GM19193 (cell line): Measurements from ENCODE around the gene MTOR.

Source experiments
- POLR2A ChIP-seq: IDR thresholded peaks from 4 replicates; pipeline ENCODE4 v1.6.1; 2011; ENCODE audit not compliant: insufficient read depth, insufficient read length; ENCODE audit errors: extremely low read depth

The MTOR gene

DNA sequence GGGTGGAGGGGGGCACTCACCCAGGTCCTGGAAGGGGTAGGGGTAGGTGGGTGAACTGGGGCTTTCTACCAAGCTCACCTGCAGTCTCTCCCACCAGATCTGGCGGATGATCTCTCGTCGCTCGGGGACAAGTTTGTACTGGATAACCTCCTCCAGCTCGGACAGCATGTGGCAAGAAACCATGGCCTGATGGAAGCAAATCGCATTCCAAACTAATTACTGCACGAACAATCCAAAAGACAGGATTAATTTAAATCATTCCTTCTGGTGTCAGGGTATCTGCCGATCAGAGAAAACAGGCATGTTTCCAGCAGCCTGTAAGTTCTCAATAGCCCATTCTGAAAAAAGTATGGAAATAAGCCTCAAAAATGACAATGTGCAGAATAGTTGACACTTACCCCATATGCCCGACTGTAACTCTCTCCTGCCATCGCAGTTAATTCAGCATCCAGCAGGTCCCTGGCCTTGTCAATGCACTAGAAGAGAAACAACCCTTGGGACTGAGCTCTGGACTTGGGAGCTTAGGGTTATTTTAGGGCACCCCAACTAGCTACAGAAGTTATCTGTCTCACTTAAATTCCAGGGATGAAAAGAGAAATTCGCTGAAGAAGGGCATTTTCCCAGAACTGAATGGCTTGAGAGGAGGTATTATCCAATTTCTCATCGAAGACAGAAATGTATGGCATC, 117.6 kb downstream of the MTOR start:
- no peak for TF ChIP-seq POLR2A

DNA sequence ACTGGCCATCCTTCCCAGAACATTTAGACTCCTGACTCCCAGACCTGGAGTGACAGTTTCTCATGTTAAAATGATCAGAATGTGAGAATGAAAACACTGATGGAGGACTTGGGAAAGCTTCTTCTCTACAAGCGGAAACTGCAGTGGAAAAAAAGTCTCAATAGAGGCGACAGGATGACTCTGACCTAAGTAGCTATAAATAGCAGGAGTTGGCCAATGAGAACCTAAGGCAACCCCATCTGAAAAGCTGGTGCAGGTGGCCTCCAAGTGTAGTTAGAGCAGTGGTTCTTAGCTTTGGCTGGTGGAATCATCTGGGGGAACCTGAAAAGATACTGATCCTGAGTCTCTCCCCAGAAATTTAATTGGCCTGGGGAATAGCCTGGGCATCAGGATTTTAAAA, 118.4 kb downstream of the MTOR start:
- TF ChIP-seq POLR2A = no peak

DNA sequence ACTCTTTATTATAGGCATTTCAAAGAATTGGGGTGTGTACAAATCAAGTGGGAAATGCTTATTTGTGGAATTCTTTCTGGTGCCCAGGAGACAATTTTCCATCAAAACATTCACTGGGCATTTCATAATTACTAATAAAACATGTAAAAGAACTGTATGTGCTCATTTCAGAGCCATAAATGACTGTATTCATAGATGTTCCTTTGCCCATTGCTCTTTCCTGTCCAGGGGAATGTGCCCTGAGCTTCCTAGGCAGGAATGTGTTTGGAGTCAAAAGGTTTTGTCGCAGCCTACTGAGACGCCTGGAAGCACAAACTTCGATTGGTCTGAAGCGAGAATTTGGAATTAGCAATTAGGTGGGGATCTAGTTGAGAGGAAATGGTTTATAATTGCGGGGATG, 119.0 kb downstream of the MTOR start:
- no peak for TF ChIP-seq POLR2A

DNA sequence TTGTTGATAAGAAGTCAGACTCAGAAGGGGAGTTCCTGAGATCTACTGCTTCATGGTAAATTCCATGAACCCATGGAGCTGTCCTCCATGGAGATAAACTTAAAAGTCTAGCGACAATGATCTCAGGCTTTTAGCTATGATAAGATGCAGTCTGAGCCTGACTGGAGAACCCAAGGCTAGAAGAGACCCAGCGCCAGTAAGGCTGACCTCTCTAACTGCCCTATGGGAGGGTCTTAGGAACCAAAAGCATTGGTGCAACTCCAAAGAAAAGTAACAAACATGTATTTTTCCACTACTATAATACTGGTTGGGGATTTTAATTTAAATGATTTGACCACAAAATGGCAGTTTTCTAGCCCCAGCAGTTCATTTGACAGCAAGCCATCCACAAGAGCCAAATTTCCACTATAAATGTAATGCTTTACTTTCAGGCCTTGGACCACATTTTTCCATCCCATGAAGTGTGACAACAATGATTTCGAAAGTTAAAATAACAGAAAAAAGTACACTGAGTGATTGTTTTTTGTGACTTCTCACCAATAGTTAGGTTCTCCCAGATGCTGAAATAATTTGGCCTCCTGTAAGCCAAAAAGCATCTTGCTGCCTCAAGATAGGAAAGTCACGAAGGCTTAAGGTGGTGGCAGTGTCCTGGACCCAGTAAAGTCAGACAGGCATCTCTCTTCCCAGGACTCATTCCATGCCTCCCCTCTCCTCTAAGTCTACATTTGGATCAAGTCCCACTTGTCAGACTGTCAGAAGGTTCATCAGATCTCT, 119.5 kb downstream of the MTOR start:
- TF ChIP-seq POLR2A = no peak

DNA sequence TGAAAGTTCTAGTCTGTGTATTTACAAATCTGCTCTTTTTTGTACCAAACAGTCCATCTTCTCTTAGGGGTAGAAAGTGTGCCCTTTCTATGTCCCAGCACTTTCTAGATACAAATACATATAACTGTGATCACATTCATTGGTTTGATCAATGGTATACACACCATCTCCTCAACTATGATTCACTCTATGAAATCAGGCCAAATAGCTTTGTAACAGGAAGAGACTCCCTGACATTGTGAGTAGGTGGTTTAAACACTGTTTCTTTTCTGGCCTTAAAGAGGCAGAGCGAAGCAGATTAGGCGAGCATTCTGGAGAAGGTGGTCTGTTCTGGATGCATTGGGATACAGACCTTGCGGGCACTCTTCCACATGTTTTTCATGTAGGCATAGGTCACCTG, 123.4 kb downstream of the MTOR start:
- no peak for TF ChIP-seq POLR2A

DNA sequence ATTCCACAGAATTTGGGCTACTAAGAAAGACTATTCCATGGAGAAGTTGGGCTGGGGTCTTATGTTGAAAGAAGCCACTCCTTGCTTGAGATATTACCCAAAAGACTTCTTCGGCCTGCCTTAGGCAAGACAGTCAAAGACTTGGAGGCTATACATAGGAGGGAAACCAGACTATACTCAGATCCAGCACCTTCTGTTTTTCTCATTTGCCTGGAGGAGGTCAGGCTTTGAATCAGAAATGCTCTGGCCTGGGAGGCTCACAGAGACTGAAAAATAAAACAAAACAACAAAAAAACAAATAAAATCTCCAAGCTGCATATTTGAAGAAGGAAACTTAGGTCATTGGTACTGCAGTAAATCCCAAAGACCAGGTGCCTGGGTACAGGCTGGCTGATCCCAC, 124.3 kb downstream of the MTOR start:
- TF ChIP-seq POLR2A = no peak

DNA sequence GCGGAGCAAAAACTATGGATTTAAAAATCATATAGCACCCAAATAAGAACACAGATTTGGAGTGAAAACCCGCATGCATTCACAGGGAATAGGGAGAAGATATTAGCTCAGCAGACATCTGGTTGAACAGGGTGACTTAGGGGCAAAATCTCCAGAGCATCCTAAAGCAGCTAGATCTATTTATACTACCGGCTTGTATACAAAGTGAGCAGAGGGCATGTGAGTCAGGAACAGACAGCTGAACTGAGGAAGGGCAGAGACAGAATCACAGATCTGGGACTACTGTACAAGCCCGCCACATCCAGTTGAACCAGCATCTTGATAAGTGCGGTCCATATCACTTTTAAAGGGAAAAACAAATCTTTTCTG, 127.5 kb downstream of the MTOR start:
- no peak for TF ChIP-seq POLR2A

DNA sequence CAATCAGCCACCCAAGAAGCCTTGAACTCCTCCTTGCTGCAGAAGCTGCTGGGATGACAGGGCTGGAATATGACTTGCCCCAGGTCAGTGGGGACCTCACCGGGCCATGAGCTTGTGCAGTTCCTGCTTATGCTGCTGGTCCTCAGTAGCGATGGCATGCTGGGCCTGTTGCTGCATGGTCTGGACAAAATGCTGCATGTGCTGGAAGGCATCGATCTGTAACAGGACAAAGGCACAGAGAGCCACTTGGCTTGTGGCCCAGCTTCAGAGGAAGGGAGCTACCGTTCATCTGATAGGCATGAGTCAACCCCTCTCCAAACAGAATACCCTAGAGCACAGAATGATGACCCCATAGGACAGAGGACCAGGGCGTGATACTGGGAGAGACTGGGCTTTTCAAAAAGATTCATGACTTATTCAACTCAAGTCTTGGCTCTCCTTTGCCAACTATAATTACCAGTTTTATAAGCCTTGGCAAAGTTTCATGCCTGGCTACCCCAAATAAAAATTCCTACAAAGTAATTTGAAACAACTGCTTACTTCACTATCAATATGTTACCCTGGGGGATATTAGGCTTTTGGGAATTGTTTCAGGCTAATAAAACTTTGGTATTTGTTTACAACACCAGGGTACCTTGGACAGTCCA, 128.0 kb downstream of the MTOR start:
- TF ChIP-seq POLR2A = no peak

DNA sequence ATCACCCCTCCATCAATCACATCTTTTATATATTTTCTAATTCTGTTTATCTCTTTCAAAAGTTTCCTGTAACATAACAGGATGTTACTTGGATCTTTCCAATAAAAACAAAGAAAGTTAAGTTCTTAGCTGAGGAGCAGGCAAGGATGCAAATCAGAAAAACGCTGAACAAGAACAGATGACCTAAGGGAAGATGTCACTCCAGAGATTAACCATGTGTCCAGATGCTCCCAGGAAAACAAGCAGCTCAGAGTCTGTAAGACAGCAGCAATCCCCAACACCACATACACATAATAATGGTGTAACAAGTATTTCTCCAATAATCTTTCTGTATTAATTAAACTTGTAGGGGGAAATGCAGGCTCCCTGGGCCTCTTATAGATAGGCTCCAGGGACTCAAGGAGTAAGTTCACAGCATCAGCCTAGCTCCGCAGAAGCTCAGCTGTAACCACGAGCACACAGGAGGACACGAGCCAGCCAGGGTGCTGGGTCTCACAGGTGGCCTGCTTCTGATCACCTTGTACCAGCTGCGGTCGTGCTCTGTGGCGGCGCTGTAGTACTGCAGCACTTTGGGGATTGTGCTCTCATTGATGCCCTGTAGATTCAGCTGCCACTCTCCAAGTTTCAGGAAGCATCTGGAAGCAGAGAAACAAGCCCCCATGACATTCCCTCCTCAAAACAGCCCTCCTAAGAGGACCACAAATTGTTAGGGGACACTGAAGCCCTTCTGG, 129.6 kb downstream of the MTOR start:
- TF ChIP-seq POLR2A = no peak

DNA sequence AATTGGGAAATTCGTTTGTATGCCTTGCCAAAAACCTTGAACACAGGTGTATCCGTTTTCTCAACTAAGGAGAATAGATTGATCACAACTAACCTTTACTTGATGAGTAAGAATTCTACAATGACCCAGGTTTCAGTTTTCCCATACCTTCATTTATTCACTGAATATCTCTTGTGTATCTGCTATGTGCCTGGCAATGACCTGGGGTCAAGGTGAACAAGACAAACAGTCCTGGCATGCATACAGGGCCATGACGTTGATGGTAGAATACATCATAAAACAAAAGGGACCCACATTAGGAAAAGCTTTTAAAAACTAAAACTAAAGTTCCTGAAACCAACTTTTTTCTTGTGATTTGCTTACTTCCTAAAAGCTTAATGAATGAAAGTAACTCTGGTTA, 130.5 kb downstream of the MTOR start:
- no peak for TF ChIP-seq POLR2A

DNA sequence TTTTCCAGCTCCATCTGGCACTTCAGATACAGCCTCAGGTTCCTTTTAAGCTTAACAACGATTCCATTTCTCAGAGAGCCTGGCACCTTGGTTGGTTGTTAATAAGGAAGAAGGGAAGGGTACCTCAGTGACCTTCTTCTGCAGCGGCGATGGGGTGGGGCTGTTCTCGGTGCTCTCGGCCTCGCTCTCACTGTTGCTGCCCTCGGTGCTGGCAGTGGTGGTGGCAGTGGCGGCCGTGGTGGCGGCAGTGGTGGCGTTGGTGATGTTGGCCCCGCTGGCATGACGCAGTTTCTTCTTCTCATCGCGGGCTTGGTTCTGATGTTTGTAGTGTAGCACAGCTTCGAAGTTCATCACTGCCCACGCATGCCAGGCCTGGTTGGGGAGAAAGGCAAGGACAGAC, 131.9 kb downstream of the MTOR start:
- TF ChIP-seq POLR2A = no peak

DNA sequence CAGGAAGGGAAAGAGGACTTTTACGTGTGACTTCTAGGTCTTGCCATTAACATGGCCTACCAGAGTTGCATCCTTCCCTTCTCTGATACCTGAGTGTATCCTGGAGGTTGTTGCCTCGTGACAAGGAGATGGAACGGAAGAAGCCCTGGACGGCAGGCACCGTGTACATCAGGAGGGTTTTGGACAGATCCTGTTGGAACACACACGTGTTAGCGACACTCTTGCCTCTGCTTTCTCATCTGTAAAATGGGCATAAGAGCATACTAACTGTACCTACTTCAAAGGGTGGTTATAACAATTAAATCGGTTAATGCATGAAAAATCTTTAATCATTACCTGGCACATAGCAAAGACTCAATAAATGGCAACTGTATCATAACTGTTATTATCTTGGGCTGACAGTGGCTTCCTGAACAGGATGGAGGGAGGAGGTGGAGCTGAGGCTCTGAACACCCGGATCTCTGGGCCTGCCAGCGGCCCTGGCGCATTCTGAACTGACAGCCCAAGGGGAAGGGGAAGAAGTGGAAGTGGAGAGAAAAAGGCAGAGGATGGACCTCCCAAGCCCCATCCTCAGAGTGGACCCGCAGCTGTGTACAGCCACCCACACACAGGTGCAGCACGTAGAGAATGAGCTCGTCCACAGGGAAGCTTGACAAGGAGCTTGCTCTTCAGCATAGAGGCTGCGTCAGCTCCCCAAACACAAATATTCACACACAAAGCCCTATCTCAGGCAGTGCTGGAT, 132.5 kb downstream of the MTOR start:
- TF ChIP-seq POLR2A = no peak

DNA sequence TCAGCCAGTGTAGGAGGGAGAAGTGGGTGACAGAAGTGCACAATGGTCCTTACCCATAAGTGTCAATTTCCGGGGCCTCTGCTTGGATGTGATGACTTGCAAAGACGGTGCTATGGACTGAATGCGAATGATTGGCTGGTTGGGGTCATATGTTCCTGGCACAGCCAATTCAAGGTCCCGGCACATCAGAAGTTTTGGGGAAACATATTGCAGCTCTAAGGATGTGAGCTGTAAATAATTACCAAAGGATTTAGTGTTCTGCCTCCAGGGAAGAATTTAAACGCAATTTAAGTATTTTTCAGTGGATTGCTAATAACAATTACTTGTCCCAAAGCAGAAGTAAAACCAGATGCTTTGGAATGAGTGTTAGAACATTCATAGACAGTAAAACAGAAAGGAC, 135.8 kb downstream of the MTOR start:
- no peak for TF ChIP-seq POLR2A

DNA sequence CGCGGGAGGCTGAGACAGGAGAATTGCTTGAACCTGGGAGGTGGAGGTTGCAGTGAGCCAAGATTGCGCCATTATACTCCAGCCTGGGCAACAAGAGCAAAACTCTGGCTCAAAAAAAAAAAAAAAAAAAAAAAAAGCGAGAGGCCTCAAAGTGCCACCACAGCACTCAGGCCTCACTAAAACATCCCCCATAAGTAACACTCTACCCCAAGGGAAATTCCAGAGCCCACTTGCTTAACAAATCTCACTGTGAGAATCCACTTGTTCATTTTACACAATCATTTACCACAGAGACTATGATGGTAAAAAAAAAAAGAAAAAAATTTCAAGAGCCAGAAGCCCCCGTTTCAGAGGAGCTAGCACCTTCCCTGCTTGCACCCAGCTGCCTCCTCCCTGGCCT, 136.4 kb downstream of the MTOR start:
- no peak for TF ChIP-seq POLR2A

DNA sequence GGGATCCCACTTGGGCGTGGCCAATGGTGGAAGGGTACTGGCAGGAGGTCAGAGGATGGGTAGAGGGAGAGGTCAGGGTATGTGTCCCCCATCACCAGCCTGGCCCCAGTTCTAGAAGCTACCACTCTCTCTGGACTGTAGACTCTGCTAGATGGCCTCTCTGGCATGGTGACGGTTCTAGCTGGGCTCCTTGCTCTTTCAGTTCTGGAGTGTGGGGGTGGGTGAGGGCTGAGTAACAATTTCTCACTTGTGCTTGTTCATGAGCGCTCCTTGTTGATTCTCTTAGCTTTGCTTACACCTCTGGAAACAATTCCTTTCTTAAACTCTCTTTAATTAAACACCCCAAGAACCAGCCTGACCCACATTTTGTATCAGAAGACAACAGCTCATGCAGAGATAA, 137.4 kb downstream of the MTOR start:
- TF ChIP-seq POLR2A = no peak
